Cardiac septum (tissue), 1 donor: ENCODE results near the gene ELF1. TPM values are rescaled to one million over a fixed set of nuclear protein-coding genes. Genes with fewer than 3 reads are reported as not detected.
A peak's percentile ranks its signal among the peaks of the same experiment; 100 is the strongest.

ENCODE experiments used
- DNase-seq: peaks from one replicate; pipeline ENCODE4 v3.0.0-alpha.2; 2020; ENCODE audit warnings: low spot score
- intact Hi-C: fragments of 100-400 bp; cut with DNase I; formaldehyde crosslinking; loops from one replicate; pipeline ENCODE4 v1.14.0; 2022
- long read RNA-seq: library from polyadenylated mRNA; unstranded; transcript quantifications from one replicate; pipeline ENCODE4 v2.0.0, GENCODE V29; 2021
- total RNA-seq: library from RNA; stranded (reverse); fragmentation: NEBNext Ultra II Directional; extraction: Animal tissue kit (Norgen Biotek cat#: 25700); gene quantifications from one replicate; pipeline ENCODE4 v1.2.1, GENCODE V29; 2021
- donor health status: DM: no; HTN: no; CAD: no.

ELF1 gene
- 36.6 TPM for total RNA-seq
- long read RNA-seq, partial matches to known transcripts, result 8 of 28 reads
- long read RNA-seq, other reads (novel, unspliced or antisense), result 19 of 28 reads

DNA sequence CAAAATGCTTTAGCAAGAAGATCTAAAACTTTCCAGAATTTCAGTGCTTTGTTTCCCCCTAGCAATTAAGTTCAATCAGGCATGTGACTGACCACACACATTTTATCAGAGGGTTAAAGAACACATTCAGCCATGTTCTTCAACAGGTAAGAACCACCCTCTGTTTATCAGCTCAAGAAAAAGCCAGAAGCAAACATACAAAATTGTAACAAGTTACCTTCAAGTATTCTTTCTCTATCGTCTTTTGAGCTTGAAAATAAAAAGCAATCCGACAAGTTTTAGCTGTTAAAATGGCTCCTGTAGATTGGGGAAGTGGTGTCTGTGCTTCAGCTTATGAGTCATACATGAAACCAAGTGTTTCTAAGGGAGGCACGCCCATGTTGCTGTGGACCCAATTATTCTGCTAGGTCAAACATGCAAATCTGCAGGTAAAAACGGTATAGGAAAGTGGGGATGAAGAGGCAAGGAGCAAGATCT, at the start of gene ELF1:
TSS of gene ELF1 (minus strand) at position 306 of the 477 bp plus-strand sequence. CDS start 37,262 bp downstream, outside the sequence.
- DNase-seq, result no peak
- intact Hi-C loops, result no loop called here

GRCh38 chr13:41065078-41065477, 46.0 kb upstream of the ELF1 start:
- intact Hi-C loops, result no loop called here
- no peak for DNase-seq

DNA sequence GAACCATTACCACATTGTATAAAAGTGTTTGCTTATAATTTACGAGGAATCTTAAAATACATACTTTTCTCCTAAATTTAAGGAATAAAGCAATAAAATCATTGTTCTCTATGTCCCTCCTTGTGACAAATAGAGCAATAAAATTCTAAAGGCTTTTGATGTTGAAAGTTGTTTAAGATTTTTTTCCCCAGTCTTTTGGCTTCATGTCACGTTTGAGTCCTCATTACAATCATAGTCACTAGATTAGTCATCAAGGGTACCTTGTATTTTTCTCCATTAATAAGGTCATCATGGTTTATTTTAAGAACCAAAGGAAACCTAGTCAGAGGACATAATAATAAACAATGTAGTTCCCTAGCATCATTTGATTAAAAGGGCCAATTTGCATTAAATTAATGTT, 45.4 kb upstream of the ELF1 start:
- no peak for DNase-seq
- intact Hi-C loops, result loop anchor here (5.0 kb wide), 2 partner anchors 68 to 82 kb away; partner anchors contain the start of gene KBTBD6

- DNase-seq, result no peak
- intact Hi-C loops, result loop anchor here (2.0 to 5.0 kb wide), 4 partner anchors 70 to 273 kb away; partner anchors contain the start of genes KBTBD6, NAA16 and SLC25A15
Measured at GRCh38 chr13:41061914-41062837, 43.1 kb upstream of the ELF1 start.

DNA sequence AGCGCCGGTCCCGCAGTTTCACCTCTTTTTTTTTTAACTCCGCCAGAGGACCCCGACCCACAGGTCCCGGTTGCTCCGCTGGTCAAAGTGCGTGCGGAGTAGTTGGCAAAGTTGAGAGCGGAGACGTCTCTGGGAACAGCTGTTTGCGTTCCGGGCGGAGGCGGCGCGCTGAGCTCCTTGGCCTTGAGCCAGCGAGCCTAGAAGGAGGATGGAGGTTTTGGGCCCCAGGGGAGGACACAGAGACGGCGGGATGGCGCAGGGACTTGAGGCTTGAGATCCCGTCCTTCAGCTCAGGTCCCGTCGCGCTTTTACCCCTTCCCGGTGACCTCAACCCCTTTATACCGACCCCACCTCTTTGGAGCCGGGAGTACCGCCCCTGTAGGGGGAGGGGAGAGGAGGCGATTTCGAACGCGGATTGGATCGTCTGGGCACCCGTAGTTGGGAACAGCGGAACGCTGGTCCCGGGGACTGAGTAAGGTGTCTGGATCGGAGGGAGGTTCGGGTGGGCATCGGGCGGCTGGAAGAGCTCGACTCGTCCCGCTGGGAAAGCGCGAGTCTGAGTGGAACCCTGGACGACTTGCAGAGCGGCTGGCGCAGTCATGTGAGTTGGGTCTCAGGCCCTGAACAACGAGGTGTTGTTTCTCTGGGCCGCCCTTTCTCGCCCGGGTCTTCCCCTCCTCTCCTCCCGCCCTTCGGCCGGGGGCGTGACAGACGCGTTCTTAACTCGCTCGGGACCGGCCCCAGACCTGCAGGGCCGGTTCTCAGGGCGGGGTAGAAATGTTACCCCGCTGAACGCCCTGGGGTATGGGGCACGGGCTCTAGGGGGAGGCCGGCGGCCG, 42.2 kb upstream of the ELF1 start, which contains the start of gene WBP4:
TSS of gene WBP4 (plus strand) at position 435 of the 839 bp plus-strand sequence. CDS start at position 600, 165 bp downstream.
- intact Hi-C loops, result loop anchor here (2.0 to 5.0 kb wide), 3 partner anchors 71 to 250 kb away; partner anchors contain the start of genes KBTBD6 and NAA16

GRCh38 chr13:41060724-41061074, 41.6 kb upstream of the ELF1 start:
- peak; percentile 91 for DNase-seq
- intact Hi-C loops, result loop anchor here (2.0 to 5.0 kb wide), 3 partner anchors 72 to 250 kb away; partner anchors contain the start of genes KBTBD6 and NAA16

More for the DNA sequence above, 42.2 kb upstream of the ELF1 start, which contains the start of gene WBP4:
- DNase-seq, result peak; percentile 95

- intact Hi-C loops, result loop anchor here (2.0 to 5.0 kb wide), 3 partner anchors 72 to 251 kb away; partner anchors contain the start of genes KBTBD6 and NAA16
- DNase-seq, result peak; percentile 93
Measured at GRCh38 chr13:41060082-41060723, 41.1 kb upstream of the ELF1 start.

- no peak for DNase-seq
- intact Hi-C loops, result loop anchor here (2.0 to 5.0 kb wide), 4 partner anchors 73 to 251 kb away; partner anchors contain the start of genes KBTBD6 and NAA16
Measured at GRCh38 chr13:41059456-41060081, 40.5 kb upstream of the ELF1 start.

GRCh38 chr13:41058295-41059070, 39.4 kb upstream of the ELF1 start:
- peak; percentile 71 for DNase-seq
- intact Hi-C loops, result loop anchor here (5.0 kb wide), 1 partner anchor 136 kb away; no protein-coding TSS in a partner anchor

DNA sequence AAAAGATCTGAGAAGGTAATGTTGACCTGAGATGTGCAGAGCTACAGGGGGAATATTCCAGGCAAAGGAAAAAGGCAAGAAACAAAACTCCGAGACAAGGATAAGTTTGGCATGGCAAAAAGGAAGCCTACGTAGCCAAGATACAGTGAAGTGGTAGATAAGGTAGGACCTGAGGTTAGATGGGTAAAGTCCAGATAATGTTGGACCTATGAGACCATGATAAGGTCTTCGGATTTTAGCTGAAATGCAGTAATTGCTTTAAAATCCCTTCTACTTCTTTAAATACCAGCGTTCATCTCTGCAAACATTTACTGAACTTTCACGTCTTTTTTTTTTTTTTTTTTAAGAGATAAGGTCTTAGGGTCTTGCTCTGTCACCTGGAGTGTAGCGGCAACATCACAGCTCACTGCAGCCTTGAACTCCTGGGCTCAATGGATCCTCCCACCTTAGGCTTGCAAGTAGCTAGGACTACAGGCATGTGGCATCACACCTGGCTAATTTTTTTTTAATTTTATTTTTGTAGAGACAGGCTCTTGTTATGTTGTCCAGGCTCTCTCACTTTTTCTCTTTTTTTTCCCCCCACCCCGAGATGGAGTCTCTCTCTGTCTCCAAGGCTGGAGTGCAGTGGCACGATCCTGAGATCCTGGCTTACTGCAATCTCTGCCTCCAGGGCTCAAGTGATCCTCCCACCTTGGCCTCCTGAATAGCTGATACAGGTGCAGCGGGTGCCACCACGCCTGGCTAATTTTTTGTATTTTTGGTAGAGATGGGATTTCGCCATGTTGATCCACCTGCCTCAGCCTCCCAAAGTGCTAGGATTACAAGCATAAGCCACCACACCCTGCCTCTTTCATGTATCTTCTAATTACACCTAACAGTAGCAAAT, 38.0 kb upstream of the ELF1 start:
- peak; percentile 39 for DNase-seq
- intact Hi-C loops, result loop anchor here (5.0 kb wide), 1 partner anchor 135 kb away; no protein-coding TSS in a partner anchor

DNA sequence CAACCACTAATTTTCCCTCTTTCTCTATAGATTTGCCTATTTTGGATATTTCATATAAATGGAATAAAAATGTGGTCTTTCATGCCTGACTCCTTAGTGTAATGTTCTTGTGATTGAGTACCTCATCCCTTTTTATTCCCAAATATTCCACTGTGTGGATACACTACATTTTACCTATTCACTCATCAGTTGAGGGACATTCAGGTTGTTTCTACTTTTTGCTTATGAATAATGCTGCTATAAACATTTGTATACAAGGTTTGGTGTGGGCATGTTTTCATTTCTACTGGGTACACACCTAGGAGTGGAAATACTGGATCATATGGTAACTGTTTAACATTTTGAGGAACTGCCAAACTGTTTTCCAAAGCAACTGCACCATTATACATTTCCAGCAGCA, 37.1 kb upstream of the ELF1 start:
- DNase-seq, result no peak
- intact Hi-C loops, result loop anchor here (5.0 kb wide), 1 partner anchor 134 kb away; no protein-coding TSS in a partner anchor

DNA sequence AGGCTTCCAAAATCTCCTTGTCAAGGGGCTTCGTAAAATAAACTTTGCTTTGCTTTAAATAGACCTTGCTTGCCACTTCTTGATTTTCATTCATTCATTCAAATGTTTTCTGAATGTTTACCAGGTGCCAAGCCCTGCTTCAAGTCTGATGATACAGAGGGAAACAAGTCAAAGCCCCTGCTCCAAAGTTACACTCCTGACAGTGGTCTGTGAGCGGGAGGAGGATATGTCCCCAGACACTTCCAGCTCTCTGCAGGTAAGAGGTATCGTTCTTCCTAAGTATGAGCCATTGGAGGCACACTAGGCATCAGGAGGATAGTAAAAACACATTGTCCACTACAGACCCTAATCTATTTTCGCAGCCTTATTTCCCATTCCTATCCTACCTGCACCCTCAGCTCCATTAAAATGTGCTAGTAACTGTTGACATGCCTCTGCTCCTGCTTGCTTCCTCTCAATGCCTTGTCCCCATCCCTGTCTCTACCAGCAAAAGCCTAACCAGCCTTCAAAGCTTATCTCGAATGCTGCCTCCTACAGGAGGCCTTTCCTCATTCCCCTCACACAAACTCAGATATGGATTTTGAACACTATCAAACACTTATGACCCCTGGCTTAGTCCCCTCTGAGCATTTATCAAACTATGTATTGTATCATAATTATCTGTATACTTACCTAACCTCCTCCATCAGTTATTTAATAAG, 36.0 kb upstream of the ELF1 start:
- no peak for DNase-seq
- intact Hi-C loops, result loop anchor here (5.0 kb wide), 1 partner anchor 133 kb away; no protein-coding TSS in a partner anchor

GRCh38 chr13:41054212-41054877, 35.2 kb upstream of the ELF1 start:
- intact Hi-C loops, result no loop called here
- no peak for DNase-seq

GRCh38 chr13:41053384-41053826, 34.3 kb upstream of the ELF1 start:
- intact Hi-C loops, result no loop called here
- no peak for DNase-seq

- intact Hi-C loops, result no loop called here
- DNase-seq, result no peak
Measured at GRCh38 chr13:41052441-41052840, 33.3 kb upstream of the ELF1 start.
